Colonic mucosa (tissue), 4 donors: Measurements from ENCODE around the gene GDF7. TPM values are rescaled to one million over a fixed set of nuclear protein-coding genes. Genes with fewer than 3 reads are reported as not detected.

ENCODE experiments used
- DNase-seq: peaks from one replicate; pipeline ENCODE4 v3.0.0-alpha.2; 2020
- H3K27ac ChIP-seq: fragments of 200-600 bp; one replicate; pipeline ENCODE4 v1.8.0; 2021
- H3K27me3 ChIP-seq: fragments of 200-600 bp; one replicate; pipeline ENCODE4 v1.8.0; 2021
- H3K36me3 ChIP-seq: fragments of 200-600 bp; one replicate; pipeline ENCODE4 v1.8.0; 2021
- H3K4me1 ChIP-seq: fragments of 200-600 bp; one replicate; pipeline ENCODE4 v1.8.0; 2021; ENCODE audit warnings: mild to moderate bottlenecking
- H3K4me3 ChIP-seq: fragments of 200-600 bp; one replicate; pipeline ENCODE4 v1.8.0; 2021
- H3K9ac ChIP-seq, 2 donors: one replicate each; pipeline ENCODE4 v1.7.0; 2013; ENCODE audit warnings: control low read depth in 2 of 2, low read depth in 2 of 2, low read length in 2 of 2
- H3K9me3 ChIP-seq: fragments of 200-600 bp; one replicate; pipeline ENCODE4 v1.8.0; 2021
- intact Hi-C: fragments of 100-400 bp; cut with DNase I; formaldehyde crosslinking; loops from one replicate; pipeline ENCODE4 v1.14.1; 2022
- total RNA-seq, 2 donors: library from RNA; stranded (reverse); fragmentation: NEBNext Ultra II Directional in 1 of 2; extraction: Animal tissue kit (Norgen Biotek cat#: 25700) in 1 of 2; gene quantifications; one replicate each; pipeline ENCODE4 v1.2.1, GENCODE V29; 2021
- TF ChIP-seq, protein P1 (sequence below): fragments of 200-600 bp; IDR thresholded peaks from one replicate; pipeline ENCODE4 v1.8.0; 2022; ENCODE audit warnings: antibody characterized with exemption, mild to moderate bottlenecking
- donor health status: healthy.
- donor health status: DM: no; HTN: no; CAD: no.
- donor health status: DM: no; HTN: no; CAD: no.

Gene GDF7
- total RNA-seq, 2 donors from 2014 or later: 0.05 to 0.11 TPM

DNA sequence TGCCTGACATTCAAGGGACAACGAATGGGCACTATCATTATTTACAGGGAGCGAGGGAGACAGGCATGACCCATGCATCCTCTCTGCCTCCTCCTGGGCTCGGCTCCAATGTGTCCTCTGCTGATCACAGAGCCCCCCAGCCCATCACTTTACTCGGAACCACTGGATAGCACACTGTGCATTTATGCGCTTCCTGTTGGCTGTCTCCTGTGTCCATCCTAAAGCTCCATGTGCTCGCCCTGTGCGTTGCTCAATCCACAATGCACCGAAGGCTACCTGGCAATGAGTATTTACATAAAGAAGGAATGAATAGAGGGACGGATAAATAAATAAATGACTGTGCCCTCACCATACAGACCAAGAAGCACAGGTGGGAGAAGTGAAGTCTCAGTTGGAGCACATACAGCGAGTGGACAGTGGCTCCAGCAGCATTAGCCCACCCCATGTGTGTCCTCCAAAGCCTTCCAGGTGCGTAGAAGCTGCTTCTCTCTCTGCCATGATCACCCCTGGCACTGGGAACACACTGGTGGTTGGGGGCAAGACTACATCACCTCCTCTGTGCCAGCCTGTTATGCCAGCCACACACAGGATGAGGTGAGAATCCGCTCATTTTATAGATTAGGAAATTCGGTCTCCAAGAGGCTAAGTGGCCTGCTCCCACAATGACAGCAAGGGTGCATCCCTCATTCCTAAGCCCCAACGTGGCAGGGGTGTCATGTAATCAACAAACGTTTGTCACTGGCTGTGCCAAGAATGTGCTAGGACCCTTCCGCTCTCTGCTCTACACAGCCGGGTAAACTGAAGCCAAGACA, 2.3 kb upstream of the GDF7 start:
- H3K4me3 ChIP-seq: no peak overlapping the region

DNA sequence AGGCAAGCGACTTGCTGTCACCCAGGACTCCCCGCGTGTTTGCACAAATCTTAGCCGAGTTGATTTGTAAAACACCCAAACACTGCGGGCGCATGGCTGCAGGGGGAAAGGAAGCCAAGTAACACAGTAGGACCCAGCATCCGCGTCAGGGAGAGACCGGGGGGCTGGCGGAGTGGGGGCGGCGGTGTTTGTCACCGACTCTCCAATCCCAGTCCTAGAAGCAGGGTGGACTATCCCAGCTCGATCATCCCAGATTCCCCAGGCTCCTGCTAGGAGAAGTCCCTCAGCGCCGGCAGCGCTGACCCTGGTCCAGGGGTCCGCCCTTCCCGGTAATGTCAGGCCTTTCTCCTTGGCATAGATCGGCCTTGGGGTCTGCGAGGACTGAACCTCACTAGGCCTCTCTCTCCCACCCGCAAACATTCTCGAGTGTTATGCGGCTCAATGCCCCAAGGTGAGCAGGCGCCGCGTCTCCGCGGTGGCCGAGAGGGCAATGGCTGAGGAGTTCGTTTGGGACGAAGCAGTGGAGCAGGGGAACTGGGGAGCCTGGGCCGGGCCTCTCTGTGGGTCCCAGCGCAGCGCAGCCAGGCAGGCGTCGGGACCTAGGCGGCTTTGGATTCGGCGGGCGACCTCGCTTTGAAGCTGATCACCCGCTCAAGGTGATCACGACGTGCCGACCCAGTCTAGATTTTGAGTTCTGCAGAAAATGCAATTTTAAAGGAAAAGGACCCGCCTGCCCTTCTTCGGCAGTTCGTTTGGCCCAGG, 1.5 kb upstream of the GDF7 start:
- TF ChIP-seq, protein P1, sequence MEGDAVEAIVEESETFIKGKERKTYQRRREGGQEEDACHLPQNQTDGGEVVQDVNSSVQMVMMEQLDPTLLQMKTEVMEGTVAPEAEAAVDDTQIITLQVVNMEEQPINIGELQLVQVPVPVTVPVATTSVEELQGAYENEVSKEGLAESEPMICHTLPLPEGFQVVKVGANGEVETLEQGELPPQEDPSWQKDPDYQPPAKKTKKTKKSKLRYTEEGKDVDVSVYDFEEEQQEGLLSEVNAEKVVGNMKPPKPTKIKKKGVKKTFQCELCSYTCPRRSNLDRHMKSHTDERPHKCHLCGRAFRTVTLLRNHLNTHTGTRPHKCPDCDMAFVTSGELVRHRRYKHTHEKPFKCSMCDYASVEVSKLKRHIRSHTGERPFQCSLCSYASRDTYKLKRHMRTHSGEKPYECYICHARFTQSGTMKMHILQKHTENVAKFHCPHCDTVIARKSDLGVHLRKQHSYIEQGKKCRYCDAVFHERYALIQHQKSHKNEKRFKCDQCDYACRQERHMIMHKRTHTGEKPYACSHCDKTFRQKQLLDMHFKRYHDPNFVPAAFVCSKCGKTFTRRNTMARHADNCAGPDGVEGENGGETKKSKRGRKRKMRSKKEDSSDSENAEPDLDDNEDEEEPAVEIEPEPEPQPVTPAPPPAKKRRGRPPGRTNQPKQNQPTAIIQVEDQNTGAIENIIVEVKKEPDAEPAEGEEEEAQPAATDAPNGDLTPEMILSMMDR: no peak
- intact Hi-C loops: no loop called here
- no peak for DNase-seq
- Histone ChIP-seq H3K27me3 (peaks cover 82% of the 10 kb centered on the region), H3K9ac (no peak overlapping the region), H3K9me3 (no peaks in the 10 kb centered on the region), H3K27ac (no peak overlapping the region), H3K4me1 (peaks cover 10% of the 10 kb centered on the region), H3K4me3 (peak overlapping the region; percentile 38), H3K36me3 (no peaks in the 10 kb centered on the region)

More for the DNA sequence above, 2.3 kb upstream of the GDF7 start:
- Histone ChIP-seq H3K4me1 (peaks cover 10% of the 10 kb centered on the region), H3K27me3 (peaks cover 74% of the 10 kb centered on the region), H3K9ac (no peak overlapping the region), H3K27ac (no peak overlapping the region), H3K36me3 (no peaks in the 10 kb centered on the region), H3K9me3 (no peaks in the 10 kb centered on the region)
- DNase-seq: no peak
- intact Hi-C loops: no loop called here
- TF ChIP-seq, protein P1: no peak

DNA sequence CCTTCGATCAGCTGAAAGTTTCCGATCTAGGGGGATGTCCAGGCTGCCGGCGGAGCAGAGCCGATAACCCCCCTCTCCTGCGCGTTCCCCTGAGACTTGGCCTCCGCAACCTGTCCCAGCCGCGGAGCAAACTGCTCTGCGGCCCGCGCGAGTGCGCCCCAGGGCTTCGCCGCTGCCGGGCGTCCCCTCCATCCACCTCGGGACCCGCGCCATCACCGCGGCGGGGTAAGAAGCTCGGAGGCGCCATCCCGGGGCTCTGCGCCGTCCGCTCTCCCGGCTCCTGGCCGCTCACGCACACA, 990 bp upstream of the GDF7 start:
- Histone ChIP-seq H3K9ac (no peak overlapping the region), H3K4me3 (peak overlapping the region; percentile 38), H3K36me3 (no peaks in the 10 kb centered on the region), H3K9me3 (no peaks in the 10 kb centered on the region), H3K27ac (no peak overlapping the region), H3K27me3 (peaks cover 87% of the 10 kb centered on the region), H3K4me1 (peaks cover 10% of the 10 kb centered on the region)
- no peak for DNase-seq
- TF ChIP-seq, protein P1: no peak
- intact Hi-C loops: no loop called here

DNA sequence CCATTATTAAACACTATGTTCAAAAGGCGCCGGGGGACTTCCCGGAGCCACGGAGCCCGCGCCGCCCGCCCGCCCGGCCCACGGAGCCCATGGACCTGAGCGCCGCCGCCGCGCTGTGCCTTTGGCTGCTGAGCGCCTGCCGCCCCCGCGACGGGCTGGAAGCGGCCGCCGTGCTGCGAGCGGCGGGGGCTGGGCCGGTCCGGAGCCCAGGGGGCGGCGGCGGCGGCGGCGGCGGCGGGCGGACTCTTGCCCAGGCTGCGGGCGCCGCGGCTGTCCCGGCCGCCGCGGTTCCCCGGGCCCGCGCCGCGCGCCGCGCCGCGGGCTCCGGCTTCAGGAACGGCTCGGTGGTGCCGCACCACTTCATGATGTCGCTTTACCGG, 197 bp downstream of the GDF7 start:
- DNase-seq: no peak
- no peak overlapping the region for H3K9ac ChIP-seq
- peaks cover 93% of the 10 kb centered on the region for H3K27me3 ChIP-seq
- intact Hi-C loops: no loop called here
- H3K36me3 ChIP-seq: no peaks in the 10 kb centered on the region
- H3K4me1 ChIP-seq: peaks cover 10% of the 10 kb centered on the region
- H3K27ac ChIP-seq: no peak overlapping the region
- H3K9me3 ChIP-seq: no peaks in the 10 kb centered on the region
- TF ChIP-seq, protein P1: no peak
- H3K4me3 ChIP-seq: peak overlapping the region; percentile 38

DNA sequence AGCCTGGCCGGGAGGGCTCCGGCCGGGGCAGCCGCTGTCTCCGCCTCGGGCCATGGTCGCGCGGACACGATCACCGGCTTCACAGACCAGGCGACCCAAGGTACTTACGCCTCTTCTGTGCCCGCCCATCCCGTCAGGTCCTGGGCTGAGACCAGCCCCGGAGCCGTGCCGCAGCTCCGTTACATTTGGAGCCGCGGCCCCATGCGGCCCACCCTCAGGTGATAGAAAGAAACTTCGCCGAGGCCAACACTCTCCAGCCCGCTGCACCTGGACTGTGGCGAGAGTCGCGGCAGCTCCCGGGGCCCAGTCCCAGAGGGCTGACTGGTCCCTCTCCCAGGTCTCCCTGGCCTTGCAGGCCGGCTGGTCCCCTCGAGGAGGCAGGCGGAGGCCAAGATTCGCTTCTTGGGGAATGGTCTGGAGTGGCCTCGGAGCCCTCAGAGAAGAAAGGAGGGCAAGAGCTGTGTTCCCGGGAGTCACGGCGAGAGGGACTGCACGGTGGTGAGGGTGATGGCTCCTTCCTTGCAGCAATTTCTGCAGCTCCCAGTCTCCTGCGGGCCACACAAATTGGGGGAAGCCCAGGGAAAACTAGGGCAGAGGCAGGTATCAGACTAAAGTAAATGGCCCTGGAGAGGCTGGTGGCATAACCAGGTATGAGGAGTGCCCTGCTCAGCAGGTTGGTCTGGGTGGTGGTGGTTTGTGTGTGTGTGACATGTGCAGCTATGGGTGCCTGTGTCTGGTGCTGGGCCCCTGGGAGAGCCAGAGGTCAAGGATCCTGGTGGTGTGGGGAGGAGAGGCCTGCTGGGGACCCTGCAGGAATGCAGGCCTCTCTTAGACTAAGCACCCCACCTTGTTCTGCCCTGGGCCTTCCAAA, 822 bp downstream of the GDF7 start:
- Histone ChIP-seq H3K9ac (no peak overlapping the region), H3K4me3 (peak overlapping the region; percentile 24), H3K4me1 (peaks cover 10% of the 10 kb centered on the region), H3K36me3 (no peaks in the 10 kb centered on the region), H3K9me3 (no peaks in the 10 kb centered on the region), H3K27me3 (peaks cover 93% of the 10 kb centered on the region), H3K27ac (no peak overlapping the region)
- TF ChIP-seq, protein P1: no peak
- intact Hi-C loops: no loop called here
- no peak for DNase-seq
